Smooth muscle cell of the brain vasculature (primary cell): ENCODE measurements around the gene PKIB.
"Not testable (repeated sequence)": the region's sequence is repeated elsewhere in the genome, so short reads cannot be mapped to it uniquely, and the experiment has no call there.

ENCODE experiments used
- DNase-seq: peaks from one replicate; pipeline ENCODE4 v3.0.0-alpha.2; 2012; ENCODE audit warnings: low read depth, low spot score

Gene PKIB

DNA sequence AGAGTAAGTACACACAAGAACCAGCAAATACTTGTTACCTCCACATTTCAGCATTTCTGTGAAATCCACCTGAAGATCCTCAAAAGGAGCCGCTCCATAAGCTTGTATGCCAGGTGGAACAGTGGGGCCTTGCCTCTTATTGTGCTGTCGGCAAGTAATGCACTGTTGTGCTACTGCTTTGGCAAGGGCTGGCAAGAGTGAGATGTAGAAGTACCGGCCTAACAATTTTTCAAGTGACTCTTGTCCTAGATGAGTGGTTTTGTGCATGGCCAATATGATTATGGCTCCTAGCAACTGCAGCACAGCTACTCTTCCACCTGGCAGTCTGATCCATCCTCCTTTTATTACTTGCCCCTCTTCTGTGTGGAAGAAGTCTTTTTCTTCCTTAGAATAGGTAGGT is 134.7 kb downstream of the PKIB start:
- DNase-seq, result not testable (repeated sequence)

DNA sequence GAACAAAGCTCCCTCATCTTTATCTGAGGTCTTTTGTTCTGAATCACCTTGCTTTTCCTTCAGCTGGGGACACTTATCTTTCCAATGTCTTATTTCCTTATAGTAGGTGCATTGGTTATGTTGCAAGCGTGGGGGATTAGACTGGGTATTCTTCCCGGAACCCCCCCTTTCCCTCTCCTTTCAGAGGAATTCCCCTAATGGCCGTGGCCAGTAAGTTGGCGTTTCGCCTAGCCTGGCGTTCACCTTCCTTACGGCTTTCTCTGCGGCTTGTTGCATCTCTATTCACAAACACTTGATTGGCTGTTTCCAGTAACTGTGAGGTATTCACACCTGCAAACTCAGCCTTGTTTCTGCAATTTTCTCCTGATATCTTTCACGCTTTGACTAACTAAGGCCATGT is 136.5 kb downstream of the PKIB start:
- DNase-seq, result no peak

DNA sequence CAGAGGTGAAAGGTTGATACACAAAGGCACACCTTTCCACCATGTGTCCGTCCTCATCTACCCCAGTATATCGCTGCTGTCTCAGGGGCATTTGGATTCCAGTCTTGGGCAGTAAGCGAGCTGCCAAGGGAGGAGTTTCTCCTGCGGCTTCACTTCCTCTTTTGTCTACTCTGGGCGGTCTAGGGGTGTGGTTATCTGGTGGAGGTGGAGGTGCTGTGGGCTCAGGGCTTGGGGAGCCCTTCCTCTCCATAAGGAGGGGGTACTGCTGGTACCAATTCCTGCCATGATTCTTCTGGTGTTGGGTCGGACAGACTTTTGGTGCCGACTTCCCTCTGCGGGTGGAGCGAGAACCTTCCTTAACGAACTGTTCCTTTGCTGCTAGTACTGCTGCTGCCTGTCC is 137.4 kb downstream of the PKIB start:
- DNase-seq, result no peak

DNA sequence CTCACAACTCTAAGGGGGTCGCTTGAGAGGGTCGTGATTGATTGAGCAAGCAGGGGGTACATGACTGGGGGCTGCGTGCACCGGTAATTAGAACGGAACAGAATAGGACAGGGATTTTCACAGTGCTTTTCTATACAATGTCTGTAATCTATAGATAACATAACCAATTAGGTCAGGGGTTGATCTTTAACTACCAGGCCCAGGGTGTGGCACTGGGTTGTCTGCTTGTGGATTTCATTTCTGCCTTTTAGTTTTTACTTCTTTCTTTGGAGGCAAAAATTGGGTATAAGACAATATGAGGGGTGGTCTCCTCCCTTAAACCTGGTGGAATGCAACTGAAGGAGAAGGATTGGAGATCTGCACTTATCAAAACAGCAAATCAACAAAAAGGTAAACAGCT is 138.7 kb downstream of the PKIB start:
- not testable (repeated sequence) for DNase-seq

DNA sequence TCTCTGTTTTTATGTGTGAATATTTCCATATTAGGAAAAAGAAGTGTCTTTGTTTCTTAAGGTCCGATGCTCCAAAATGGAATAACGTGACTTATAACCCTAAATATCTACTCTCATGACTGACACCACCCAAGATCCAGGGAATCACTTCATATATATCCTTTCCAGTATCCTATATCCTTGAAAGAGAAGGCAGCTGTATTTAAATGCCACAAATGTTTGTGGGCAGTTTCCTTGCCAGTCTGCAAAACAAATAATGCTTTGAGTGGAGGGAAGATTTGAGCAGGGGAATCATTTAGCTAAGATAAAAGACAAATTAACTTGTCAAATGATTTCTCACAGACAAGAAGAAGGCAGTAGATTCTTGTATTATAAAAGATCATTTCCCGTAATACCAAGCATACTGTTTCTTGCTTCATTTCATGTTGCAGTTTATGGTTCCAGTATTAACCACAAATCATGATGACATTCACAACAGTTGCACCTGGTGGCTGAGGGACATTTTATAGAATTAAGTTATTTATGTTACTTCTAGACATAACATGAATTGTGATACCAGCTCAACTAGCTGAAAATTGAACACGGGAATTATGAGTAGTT is 139.3 kb downstream of the PKIB start:
- DNase-seq, result no peak

DNA sequence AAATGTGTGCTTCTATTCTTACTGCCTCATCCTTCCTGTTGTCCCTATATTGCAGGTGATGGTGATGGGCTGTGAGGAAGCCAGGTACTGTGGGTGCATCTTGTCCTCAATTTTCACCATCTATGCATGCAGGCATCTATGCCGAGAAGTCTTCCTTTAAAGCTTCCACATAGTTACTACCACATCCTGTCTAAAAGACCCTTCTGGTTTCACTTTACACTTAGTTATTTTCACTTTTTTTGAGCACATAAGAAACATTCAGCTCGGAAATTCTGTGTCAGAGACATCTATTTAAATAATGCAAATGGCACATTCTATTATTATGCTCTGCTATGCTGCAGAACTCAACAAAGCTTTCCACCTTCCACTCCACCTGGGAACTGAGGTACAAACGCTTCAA is 141.1 kb downstream of the PKIB start:
- no peak for DNase-seq

DNA sequence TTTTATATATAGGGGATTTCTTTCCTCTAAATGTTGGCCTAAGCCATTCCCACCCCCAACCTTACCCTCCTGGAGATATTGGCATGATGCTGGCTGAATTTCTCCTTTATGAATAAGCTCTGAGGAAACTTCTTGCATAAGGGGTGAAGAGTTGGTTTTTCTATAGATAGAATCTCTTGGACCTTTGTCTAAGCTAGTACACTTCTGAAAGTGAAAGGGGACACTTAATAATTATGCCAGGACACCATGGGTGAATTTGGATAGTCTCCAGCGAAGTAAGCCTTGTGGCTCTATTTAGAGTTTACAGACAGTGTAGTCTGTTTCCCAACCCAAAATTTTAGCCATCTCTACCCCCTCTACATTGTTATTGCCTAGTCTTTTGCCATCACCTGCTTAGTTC is 142.3 kb downstream of the PKIB start:
- DNase-seq, result no peak

DNA sequence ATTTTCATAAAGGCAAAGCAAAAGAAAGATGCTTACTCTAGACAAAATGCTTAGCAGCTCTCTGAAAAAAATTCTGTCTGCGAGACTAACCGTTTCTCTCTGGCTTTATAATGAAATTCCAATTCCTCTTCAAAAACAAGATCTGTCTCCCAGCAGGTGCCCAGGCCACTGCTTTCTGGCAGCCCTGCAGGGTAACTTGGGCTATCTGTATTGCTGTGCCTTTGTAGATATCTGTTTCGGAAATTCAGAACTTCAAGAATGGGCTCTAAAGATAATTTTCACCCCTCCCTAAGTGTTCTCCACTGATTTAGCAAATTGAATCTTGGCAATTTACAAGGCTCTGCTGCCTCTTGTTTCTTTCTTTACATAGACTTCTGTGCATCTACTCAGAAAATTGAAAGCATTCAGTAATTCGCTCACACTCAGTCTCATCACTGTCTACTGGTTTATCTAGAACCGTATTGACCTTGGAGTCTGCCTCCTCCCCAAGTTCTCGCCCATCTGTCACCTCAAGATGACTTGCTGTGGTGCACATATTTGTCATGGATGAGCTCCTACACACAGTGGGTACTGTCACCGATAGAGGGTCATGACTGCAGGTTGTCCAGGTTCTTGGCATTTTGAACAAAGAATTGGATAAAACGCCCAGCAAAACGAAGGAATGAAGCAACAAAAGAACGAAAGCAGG is 142.9 kb downstream of the PKIB start:
- DNase-seq, result no peak

DNA sequence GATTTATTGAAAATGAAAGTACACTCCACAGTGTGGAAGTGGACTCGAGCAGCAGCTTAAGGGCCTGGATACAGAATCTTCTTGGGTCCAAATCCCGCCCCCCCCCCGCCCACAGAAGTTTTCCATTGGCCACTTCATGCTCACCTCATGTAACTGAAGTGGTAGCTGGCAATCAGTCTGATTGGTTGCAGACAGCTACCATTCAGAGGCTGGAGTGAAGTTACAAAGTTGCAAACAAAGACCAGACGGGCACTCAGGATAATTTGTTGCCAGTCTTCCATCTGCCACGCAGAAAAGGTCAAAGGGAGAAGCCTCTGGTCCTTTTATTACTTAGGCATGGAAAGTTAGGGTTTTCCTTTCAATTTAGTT is 143.5 kb downstream of the PKIB start:
- no peak for DNase-seq

DNA sequence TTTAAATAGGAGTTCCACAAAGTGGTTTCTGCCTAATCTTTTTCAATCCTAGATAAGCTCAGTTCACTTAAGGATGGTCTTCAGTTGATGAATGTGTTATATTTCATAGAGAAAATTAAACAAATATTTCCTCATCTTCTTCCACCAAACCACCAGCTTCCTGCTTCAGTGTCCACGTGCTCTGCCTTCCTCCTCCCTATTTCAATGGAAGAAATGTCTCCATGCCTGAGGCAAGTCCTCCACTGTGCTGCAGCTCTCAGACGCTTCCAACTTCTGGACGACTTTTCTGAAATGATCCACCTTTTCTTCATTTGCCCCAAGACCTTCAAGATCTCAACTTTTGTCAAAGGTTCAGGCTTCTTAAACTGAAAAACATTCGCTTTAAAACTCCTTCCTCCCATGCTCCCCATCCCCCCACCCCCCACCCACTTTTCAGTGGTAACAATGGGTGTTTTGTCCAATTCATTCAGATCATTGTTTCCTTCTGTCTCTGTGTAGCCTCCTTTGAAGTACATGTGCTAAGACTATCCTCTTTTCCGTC is 144.1 kb downstream of the PKIB start:
- no peak for DNase-seq

DNA sequence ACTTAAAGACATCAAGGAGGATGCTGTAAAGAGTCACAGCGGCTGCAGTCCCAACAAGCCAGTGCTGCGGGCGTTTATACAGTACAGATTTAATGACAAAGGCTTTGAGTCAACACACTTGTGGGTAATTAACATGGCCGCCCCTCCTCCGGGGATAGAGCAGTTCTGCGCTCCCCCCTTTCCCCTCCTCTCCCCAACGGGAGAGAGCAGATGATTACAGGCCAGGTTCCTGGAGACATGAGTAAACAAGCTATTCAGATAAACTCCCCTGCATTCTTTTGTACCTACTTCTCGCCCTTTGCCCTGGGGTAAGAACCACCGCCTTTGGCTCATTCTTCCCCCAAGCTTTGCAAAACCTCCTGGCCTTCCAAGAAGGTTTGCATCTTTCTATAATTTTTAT is 145.7 kb downstream of the PKIB start:
- DNase-seq, result no peak

DNA sequence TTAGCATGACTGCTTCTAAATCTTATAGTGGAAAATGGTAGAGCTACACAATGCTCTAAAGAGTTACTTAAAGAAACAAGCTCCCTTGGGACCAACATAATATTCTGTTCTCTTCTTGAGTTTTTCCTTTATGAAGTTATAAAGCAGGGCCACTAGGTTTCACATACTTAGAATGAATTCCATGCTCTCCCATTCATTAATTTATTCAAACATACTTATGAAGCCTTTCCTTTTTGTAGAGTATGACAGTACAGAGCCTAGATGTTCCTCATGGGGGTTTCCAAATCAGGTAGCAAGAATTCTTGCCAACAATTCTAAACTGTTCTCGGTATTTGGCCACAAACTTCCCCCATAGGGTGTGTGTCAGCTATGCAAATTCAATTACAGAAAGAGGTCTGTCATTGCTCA is 148.7 kb downstream of the PKIB start:
- DNase-seq, result no peak

DNA sequence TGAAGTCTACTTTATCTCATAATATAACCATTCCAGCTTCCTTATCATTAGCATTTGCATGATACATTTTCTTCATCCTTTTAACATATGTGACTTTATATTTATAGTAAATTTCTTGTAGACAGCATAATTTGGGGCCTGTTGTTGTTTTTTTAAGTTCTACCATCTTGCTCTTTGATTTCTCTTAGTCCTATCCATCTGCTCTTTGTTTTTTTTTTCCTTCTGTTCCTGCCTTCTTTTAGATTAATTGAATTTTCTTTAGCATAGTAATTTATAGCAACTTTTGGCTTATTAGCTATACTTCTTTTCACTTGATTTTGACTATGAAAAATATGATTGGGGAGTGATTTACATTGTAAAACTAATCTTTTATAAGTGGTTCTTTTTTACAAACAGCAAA is 150.1 kb downstream of the PKIB start:
- DNase-seq, result no peak

DNA sequence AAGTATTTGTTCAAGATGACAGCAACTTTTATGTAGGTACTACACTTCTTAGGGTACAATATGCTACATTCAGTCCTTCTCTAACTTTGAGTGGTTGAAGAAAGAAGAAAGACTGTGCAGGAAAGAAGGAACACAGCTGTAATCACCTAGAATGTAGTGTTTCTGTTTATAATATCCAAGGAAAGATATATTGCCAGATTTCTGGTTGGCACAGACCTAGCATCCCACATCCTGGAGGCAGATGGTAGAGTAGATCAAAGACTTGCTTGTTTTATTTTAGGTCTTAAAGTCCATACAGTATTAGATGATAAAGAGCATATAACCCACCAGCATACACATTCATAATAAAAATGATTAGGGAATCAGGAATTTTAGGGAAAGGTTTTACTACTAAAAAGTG is 156.1 kb downstream of the PKIB start:
- DNase-seq, result no peak

DNA sequence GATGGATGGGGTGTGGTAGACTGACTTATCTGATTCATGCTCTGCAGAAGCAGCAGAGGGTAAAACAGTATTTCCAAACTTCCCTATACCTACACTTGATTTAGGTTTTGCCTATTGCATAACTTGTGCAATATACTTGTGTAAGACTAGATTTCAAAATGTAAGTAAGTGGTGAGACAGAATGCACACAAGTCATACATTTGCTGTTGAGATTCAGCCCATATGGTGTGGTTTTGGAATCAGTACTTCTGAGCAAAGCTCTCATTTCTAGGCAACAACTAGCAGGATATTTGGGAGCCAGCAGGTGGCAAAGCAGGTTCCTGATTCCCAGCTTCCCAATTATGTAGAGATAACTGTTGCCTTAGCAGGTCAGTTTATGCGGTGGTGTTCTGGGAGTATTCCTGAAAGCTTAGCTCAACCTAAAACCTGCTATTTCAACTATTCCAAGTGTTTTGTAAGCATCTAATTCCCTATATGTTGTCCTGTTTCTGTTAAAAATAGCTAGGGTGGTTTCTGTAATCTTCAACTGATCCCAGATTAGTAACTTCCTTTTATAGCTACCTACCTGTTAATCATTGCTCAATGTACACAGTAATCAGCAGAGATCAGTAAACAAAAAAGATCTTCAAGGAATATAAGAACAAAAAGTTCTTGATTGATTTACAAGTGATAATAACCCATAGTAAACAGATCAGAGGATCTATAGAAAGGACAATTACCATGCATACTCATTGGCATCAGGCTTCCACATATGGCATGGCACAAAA is 160.8 kb downstream of the PKIB start:
- DNase-seq, result no peak

DNA sequence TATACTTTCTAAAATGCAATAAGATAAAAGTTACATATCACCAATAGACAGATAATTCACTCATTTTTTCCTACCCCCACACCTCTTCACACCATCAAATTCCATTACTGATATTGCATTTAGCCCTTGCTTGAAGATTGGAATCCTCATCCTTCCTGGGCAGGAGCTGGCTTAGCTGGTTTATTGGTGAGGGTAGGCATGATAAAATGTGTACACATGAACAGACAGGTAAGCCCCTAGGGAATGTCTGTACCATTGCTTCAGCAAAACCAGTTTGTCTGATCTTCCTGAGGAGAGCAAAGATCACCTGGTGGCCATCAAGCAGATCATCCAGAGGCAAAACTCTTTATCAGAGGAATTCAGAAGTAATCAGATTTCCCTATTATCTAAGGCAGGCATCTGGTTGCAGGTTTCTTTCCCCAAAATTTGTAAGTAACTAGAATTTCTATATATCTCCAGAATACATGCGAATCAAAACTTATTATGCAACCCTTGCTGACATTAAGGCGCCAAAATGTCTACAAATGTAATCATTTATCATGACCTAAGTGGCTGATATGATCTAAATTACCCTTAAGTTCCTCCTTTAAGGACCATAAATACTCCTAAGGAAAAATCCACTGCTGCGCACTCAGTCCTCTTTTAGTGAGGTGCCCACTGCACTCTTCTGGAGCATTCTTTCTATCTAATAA is 162.7 kb downstream of the PKIB start:
- DNase-seq, result no peak
